SK-N-SH treated with all-trans-retinoic acid at 6 μM for 48 hours (cell line): ENCODE measurements around the gene ACKR3.

ENCODE experiments used
- ARNTL ChIP-seq: fragments of 450-650 bp; formaldehyde crosslinking; IDR thresholded peaks from 2 replicates; pipeline ENCODE4 v1.5.0; 2020; ENCODE audit warnings: low read depth, mild to moderate bottlenecking, moderate library complexity, borderline replicate concordance
- CREB5 ChIP-seq: fragments of 250-450 bp; sonication (Bioruptor Pico); IDR thresholded peaks from 2 replicates; pipeline ENCODE4 v1.5.1; 2020; ENCODE audit warnings: low read depth, mild to moderate bottlenecking, moderate library complexity
- OSR1 ChIP-seq: fragments of 250-450 bp; sonication (Bioruptor Pico); IDR thresholded peaks from 2 replicates; pipeline ENCODE4 v1.8.0; 2022; ENCODE audit warnings: moderate library complexity, mild to moderate bottlenecking, inconsistent platforms
- SNAI2 ChIP-seq: fragments of 250-450 bp; sonication (Bioruptor Pico); IDR thresholded peaks from 2 replicates; pipeline ENCODE4 v1.5.0; 2020; ENCODE audit warnings: mild to moderate bottlenecking, moderate library complexity
- TCF4 ChIP-seq: fragments of 250-450 bp; sonication (Bioruptor Pico); IDR thresholded peaks from 2 replicates; pipeline ENCODE4 v1.8.0; 2021; ENCODE audit warnings: mild to moderate bottlenecking, moderate library complexity, borderline replicate concordance
- TSHZ2 ChIP-seq: fragments of 250-450 bp; sonication (Bioruptor Pico); IDR thresholded peaks from 2 replicates; pipeline ENCODE4 v1.5.0; 2020; ENCODE audit warnings: mild to moderate bottlenecking, moderate library complexity
- ZFP30 ChIP-seq: fragments of 450-650 bp; formaldehyde crosslinking; IDR thresholded peaks from 2 replicates; pipeline ENCODE4 v1.5.0; 2022; ENCODE audit warnings: mild to moderate bottlenecking, moderate library complexity
- ZNF8 ChIP-seq: fragments of 450-650 bp; formaldehyde crosslinking; IDR thresholded peaks from 2 replicates; pipeline ENCODE4 v1.5.0; 2020; ENCODE audit warnings: mild to moderate bottlenecking, moderate library complexity

- TF ChIP-seq SNAI2 (CRISPR knock-in tag) (no peak), ZNF8 (CRISPR knock-in tag) (no peak), TSHZ2 (no peak), TCF4 (no peak), ZFP30 (no peak), OSR1 (CRISPR knock-in tag) (no peak), ARNTL (CRISPR knock-in tag) (no peak), CREB5 (CRISPR knock-in tag) (no peak)
Observed at GRCh38 chr2:236574000-236574399, 4.4 kb downstream of the ACKR3 start.
